HepG2 (cell line): ENCODE data around the gene TP53. TPM values are rescaled to one million over a fixed set of nuclear protein-coding genes. Genes with fewer than 3 reads are reported as not detected.

Experiments
- ARNT2 ChIP-seq: sonication (generic); formaldehyde crosslinking; IDR thresholded peaks from 2 replicates; pipeline ENCODE4 v1.8.0; 2022; ENCODE audit warnings: mild to moderate bottlenecking, low read depth, missing genetic modification reagents, moderate library complexity
- CBX1 ChIP-seq: IDR thresholded peaks from one replicate; pipeline ENCODE4 v1.6.1; 2016; ENCODE audit warnings: antibody characterized with exemption, low read depth
- DBP ChIP-seq: sonication (generic); formaldehyde crosslinking; IDR thresholded peaks from 2 replicates; pipeline ENCODE4 v1.4.0; 2020; ENCODE audit warnings: missing genetic modification reagents; ENCODE audit errors: not compliant biosample characterization
- FIP1L1 ChIP-seq: fragments of 200-400 bp; formaldehyde crosslinking; IDR thresholded peaks from 2 replicates; pipeline ENCODE4 v1.6.1; 2018; ENCODE audit warnings: low read depth, mild to moderate bottlenecking, low read length, moderate library complexity, borderline replicate concordance; ENCODE audit not compliant: insufficient read depth
- HNF4A ChIP-seq: sonication (generic); formaldehyde crosslinking; IDR thresholded peaks from 2 replicates; pipeline ENCODE4 v1.4.0; 2020; ENCODE audit warnings: missing genetic modification reagents
- HOXA7 ChIP-seq: sonication (generic); formaldehyde crosslinking; IDR thresholded peaks from 2 replicates; pipeline ENCODE4 v1.8.1; 2022; ENCODE audit warnings: mild to moderate bottlenecking, missing genetic modification reagents, moderate library complexity
- MIER2 ChIP-seq: IDR thresholded peaks from 2 replicates; pipeline ENCODE4 v1.6.1; 2016; ENCODE audit warnings: missing biosample characterization, missing genetic modification reagents
- NONO ChIP-seq, 2 experiments: fragments of 450-650 bp in 1 of 2; sonication (generic) in 1 of 2; formaldehyde crosslinking in 1 of 2; IDR thresholded peaks in 1 of 2; conservative IDR thresholded peaks in 1 of 2; 2 replicates each; pipeline versions ENCODE4 v1.6.1 to v1.8.0; 2017 to 2022; ENCODE audit warnings: mild to moderate bottlenecking in 1 of 2, missing genetic modification reagents in 1 of 2, moderate library complexity in 1 of 2
- REL ChIP-seq: sonication (generic); formaldehyde crosslinking; conservative IDR thresholded peaks from 2 replicates; pipeline ENCODE4 v1.8.0; 2022; ENCODE audit warnings: mild to moderate bottlenecking, missing genetic modification reagents, moderate library complexity
- RFX1 ChIP-seq: fragments of 450-650 bp; IDR thresholded peaks from 2 replicates; pipeline ENCODE4 v1.6.1; 2017
- RXRA ChIP-seq: sonication (generic); formaldehyde crosslinking; IDR thresholded peaks from 2 replicates; pipeline ENCODE4 v1.5.1; 2020; ENCODE audit warnings: missing genetic modification reagents
- SNRNP70 ChIP-seq: fragments of 200-400 bp; formaldehyde crosslinking; IDR thresholded peaks from 2 replicates; pipeline ENCODE4 v1.6.1; 2017; ENCODE audit warnings: mild to moderate bottlenecking, low read depth, low read length, moderate library complexity
- SPEN ChIP-seq: sonication (generic); formaldehyde crosslinking; IDR thresholded peaks from 2 replicates; pipeline ENCODE4 v1.5.1; 2020; ENCODE audit warnings: low read depth, mild to moderate bottlenecking, missing genetic modification reagents
- TBL1XR1 ChIP-seq: fragments of 150-350 bp; IDR thresholded peaks from 2 replicates; pipeline ENCODE4 v1.6.1; 2014; ENCODE audit warnings: borderline replicate concordance, low read length; ENCODE audit not compliant: partially characterized antibody
- ZFP36 ChIP-seq: fragments of 150-350 bp; IDR thresholded peaks from 2 replicates; pipeline ENCODE4 v1.6.1; 2018; ENCODE audit warnings: borderline replicate concordance, low read length, low read depth; ENCODE audit not compliant: partially characterized antibody
- ZMAT3 ChIP-seq: sonication (generic); formaldehyde crosslinking; conservative IDR thresholded peaks from 2 replicates; pipeline ENCODE4 v1.7.0; 2021; ENCODE audit warnings: missing genetic modification reagents
- ZNF180 ChIP-seq: sonication (generic); formaldehyde crosslinking; IDR thresholded peaks from 2 replicates; pipeline ENCODE4 v1.4.0; 2020; ENCODE audit warnings: low read depth, missing genetic modification reagents, borderline replicate concordance
- ZNF207 ChIP-seq: fragments of 450-650 bp; IDR thresholded peaks from 2 replicates; pipeline ENCODE4 v1.6.1; 2016; ENCODE audit warnings: antibody characterized with exemption, borderline replicate concordance
- ZNF362 ChIP-seq: sonication (generic); formaldehyde crosslinking; IDR thresholded peaks from 2 replicates; pipeline ENCODE4 v1.4.0; 2020; ENCODE audit warnings: missing genetic modification reagents, mild to moderate bottlenecking, borderline replicate concordance
- ZNF569 ChIP-seq: sonication (generic); formaldehyde crosslinking; IDR thresholded peaks from 2 replicates; pipeline ENCODE4 v1.5.0; 2020; ENCODE audit warnings: mild to moderate bottlenecking, missing genetic modification reagents, moderate library complexity, borderline replicate concordance
- ZNF598 ChIP-seq: sonication (generic); formaldehyde crosslinking; IDR thresholded peaks from 2 replicates; pipeline ENCODE4 v1.5.1; 2020; ENCODE audit warnings: mild to moderate bottlenecking, missing genetic modification reagents, borderline replicate concordance
- ZNF737 ChIP-seq: sonication (generic); formaldehyde crosslinking; IDR thresholded peaks from 2 replicates; pipeline ENCODE4 v1.5.0; 2020; ENCODE audit warnings: missing genetic modification reagents, mild to moderate bottlenecking, borderline replicate concordance
- ZNF746 ChIP-seq: sonication (generic); formaldehyde crosslinking; IDR thresholded peaks from 2 replicates; pipeline ENCODE4 v1.8.0; 2022; ENCODE audit warnings: mild to moderate bottlenecking, missing genetic modification reagents
- ZNF816 ChIP-seq: sonication (generic); formaldehyde crosslinking; IDR thresholded peaks from 2 replicates; pipeline ENCODE4 v1.8.0; 2022; ENCODE audit warnings: missing genetic modification reagents, mild to moderate bottlenecking, borderline replicate concordance
- ZSCAN30 ChIP-seq: sonication (generic); formaldehyde crosslinking; IDR thresholded peaks from 2 replicates; pipeline ENCODE4 v1.5.0; 2020; ENCODE audit warnings: mild to moderate bottlenecking, missing genetic modification reagents
- polyA plus RNA-seq, 8 experiments: library from polyadenylated mRNA; depleted of rRNA in 3 of 8; stranded (reverse) in 7 of 8; unstranded in 1 of 8; fragments of >200 nt; fragmentation: Illumina TruSeq in 4 of 8; extraction: Trizol in 4 of 8; gene quantifications; 2 replicates each; pipeline versions ENCODE4 v1.2.1 to v1.2.3, GENCODE V29; 2011 to 2016; ENCODE audit warnings: low read depth in 4 of 8, missing spikeins in 1 of 8, mixed read lengths in 1 of 8; ENCODE audit not compliant: insufficient read depth in 1 of 8
- total RNA-seq, 5 experiments: library from RNA; depleted of rRNA; stranded (reverse); fragments of >200 nt; fragmentation: Illumina TruSeq; extraction: Trizol; gene quantifications; 2 replicates each; pipeline ENCODE4 v1.2.3, GENCODE V29; 2016; ENCODE audit warnings: low read depth in 1 of 5
- TF ChIP-seq, protein P1 (sequence below): sonication (generic); formaldehyde crosslinking; IDR thresholded peaks from 2 replicates; pipeline ENCODE4 v1.4.0; 2020; ENCODE audit warnings: missing genetic modification reagents, low read depth, mild to moderate bottlenecking, borderline replicate concordance
- TF ChIP-seq, protein P2 (sequence below): sonication (generic); formaldehyde crosslinking; IDR thresholded peaks from 2 replicates; pipeline ENCODE4 v1.5.1; 2020; ENCODE audit warnings: missing genetic modification reagents, mild to moderate bottlenecking, borderline replicate concordance

The TP53 gene
- total and polyA plus RNA-seq, 2 of the 13 experiments (the other 11 are each of a cell fraction or from before 2014, with no cell fraction given): 17.1 to 29.9 TPM

GRCh38 chr17:7686222-7687071 is 843 bp downstream of the TP53 start (continued):
- TF ChIP-seq DBP (CRISPR knock-in tag): peak; percentile 65
- no peak for TF ChIP-seq REL
- TF ChIP-seq ZNF362 (CRISPR knock-in tag): no peak
- TF ChIP-seq NONO (IDR thresholded peaks at IDR 0.05): peak; percentile 98; the same call in 1 of the 2 replicates
- no peak; the same call in none of the 2 replicates for TF ChIP-seq NONO (CRISPR knock-in tag; conservative IDR thresholded peaks at IDR 0.05)
- TF ChIP-seq ZNF746: no peak
- no peak for TF ChIP-seq CBX1
- TF ChIP-seq ZNF816 (CRISPR knock-in tag): no peak
- TF ChIP-seq, protein P1, sequence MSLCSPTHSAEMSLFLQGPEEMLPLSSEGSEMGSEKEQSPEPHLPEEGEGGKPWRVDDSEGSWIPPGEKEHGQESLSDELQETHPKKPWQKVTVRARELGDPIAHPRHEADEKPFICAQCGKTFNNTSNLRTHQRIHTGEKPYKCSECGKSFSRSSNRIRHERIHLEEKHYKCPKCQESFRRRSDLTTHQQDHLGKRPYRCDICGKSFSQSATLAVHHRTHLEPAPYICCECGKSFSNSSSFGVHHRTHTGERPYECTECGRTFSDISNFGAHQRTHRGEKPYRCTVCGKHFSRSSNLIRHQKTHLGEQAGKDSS (CRISPR knock-in tag): no peak
- 0 out of 2 replicates have a peak, but pooled peaks have one; percentile 10 for TF ChIP-seq ZMAT3 (CRISPR knock-in tag)
- no peak for TF ChIP-seq TBL1XR1
- no peak for TF ChIP-seq ZNF207
- no peak for TF ChIP-seq RFX1
- no peak for TF ChIP-seq HNF4A (CRISPR knock-in tag)
- TF ChIP-seq, protein P2, sequence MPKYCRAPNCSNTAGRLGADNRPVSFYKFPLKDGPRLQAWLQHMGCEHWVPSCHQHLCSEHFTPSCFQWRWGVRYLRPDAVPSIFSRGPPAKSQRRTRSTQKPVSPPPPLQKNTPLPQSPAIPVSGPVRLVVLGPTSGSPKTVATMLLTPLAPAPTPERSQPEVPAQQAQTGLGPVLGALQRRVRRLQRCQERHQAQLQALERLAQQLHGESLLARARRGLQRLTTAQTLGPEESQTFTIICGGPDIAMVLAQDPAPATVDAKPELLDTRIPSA (CRISPR knock-in tag): no peak
- TF ChIP-seq HOXA7 (CRISPR knock-in tag): no peak
- no peak for TF ChIP-seq ZNF569 (CRISPR knock-in tag)
- no peak for TF ChIP-seq SNRNP70
- no peak for TF ChIP-seq ZFP36
- TF ChIP-seq MIER2 (CRISPR knock-in tag): no peak
- no peak for TF ChIP-seq ZNF737 (CRISPR knock-in tag)
- TF ChIP-seq RXRA (CRISPR knock-in tag): no peak
- no peak for TF ChIP-seq FIP1L1
- TF ChIP-seq ZSCAN30 (CRISPR knock-in tag): no peak
- TF ChIP-seq ZNF598: no peak
- peak; percentile 13; the same call in 1 of the 2 replicates for TF ChIP-seq ARNT2 (CRISPR knock-in tag)
- TF ChIP-seq SPEN (CRISPR knock-in tag): no peak; the same call in none of the 2 replicates
- TF ChIP-seq ZNF180: no peak
